HL-60 (cell line): ENCODE results near the gene C17orf78.

Experiments
- DNase-seq, 2 experiments: peaks; one replicate each; pipeline ENCODE4 v3.0.0-alpha.2; 2010 to 2020; ENCODE audit warnings: low read depth in 1 of 2, low spot score in 1 of 2
- H3K27ac ChIP-seq: fragments of 250-450 bp; sonication (Bioruptor Pico); replicated peaks from 2 replicates; pipeline ENCODE4 v1.5.1; 2020; ENCODE audit warnings: mild to moderate bottlenecking, moderate library complexity
- H3K27me3 ChIP-seq: fragments of 250-450 bp; sonication (Bioruptor Pico); 2 replicates; pipeline ENCODE4 v1.5.1; 2021; ENCODE audit warnings: mild to moderate bottlenecking, moderate library complexity; ENCODE audit not compliant: insufficient read depth, poor library complexity, severe bottlenecking
- H3K4me3 ChIP-seq: replicated peaks from 2 replicates; pipeline ENCODE4 v1.5.1; 2011; ENCODE audit warnings: mild to moderate bottlenecking, control low read depth, low read length; ENCODE audit not compliant: insufficient read depth
- CTCF ChIP-seq: IDR thresholded peaks from one replicate; pipeline ENCODE4 v1.5.1; 2011; ENCODE audit warnings: low read length, control low read depth, inconsistent platforms; ENCODE audit not compliant: insufficient read depth
- GABPA ChIP-seq: IDR thresholded peaks from 2 replicates; pipeline ENCODE4 v1.6.1; 2012; ENCODE audit warnings: low read depth
- POLR2AphosphoS5 ChIP-seq: IDR thresholded peaks from 2 replicates; pipeline ENCODE4 v1.6.1; 2012; ENCODE audit warnings: low read depth
- REST ChIP-seq: IDR thresholded peaks from 2 replicates; pipeline ENCODE4 v1.6.1; 2012; ENCODE audit warnings: low read depth; ENCODE audit not compliant: insufficient replicate concordance
- SPI1 ChIP-seq: IDR thresholded peaks from 2 replicates; pipeline ENCODE4 v1.6.1; 2012; ENCODE audit warnings: low read depth, mild to moderate bottlenecking, borderline replicate concordance

C17orf78 gene

GRCh38 chr17:37389160-37389559, 13.4 kb downstream of the C17orf78 start:
- Histone ChIP-seq H3K27me3 (no peaks in the 10 kb centered on the region), H3K4me3 (no peak overlapping the region), H3K27ac (no peak overlapping the region)
- DNase-seq, result no peak
- TF ChIP-seq REST (no peak), CTCF (no peak), GABPA (no peak)

- no peaks in the 10 kb centered on the region for H3K27me3 ChIP-seq
- H3K27ac ChIP-seq, result no peak overlapping the region
- H3K4me3 ChIP-seq, result no peak overlapping the region
- no peak for TF ChIP-seq POLR2AphosphoS5
- no peak for TF ChIP-seq SPI1
- TF ChIP-seq CTCF, result no peak
- TF ChIP-seq GABPA, result no peak
- TF ChIP-seq REST, result no peak
- no peak for DNase-seq
Observed at GRCh38 chr17:37391146-37391545, 15.4 kb downstream of the C17orf78 start.

- H3K27ac ChIP-seq, result no peak overlapping the region
- no peaks in the 10 kb centered on the region for H3K27me3 ChIP-seq
- no peak overlapping the region for H3K4me3 ChIP-seq
- TF ChIP-seq GABPA (no peak), REST (no peak), CTCF (no peak), SPI1 (no peak), POLR2AphosphoS5 (no peak)
- DNase-seq, result no peak
Observed at GRCh38 chr17:37392024-37392590, 16.3 kb downstream of the C17orf78 start.
